ENCODE data around the gene TEC.
A peak's percentile ranks its signal among the peaks of the same experiment; 100 is the strongest.
"Not testable (repeated sequence)": the region's sequence is repeated elsewhere in the genome, so short reads cannot be mapped to it uniquely, and the experiment has no call there.

Gene TEC

GRCh38 chr4:48296365-48296764 lies 26.7 kb upstream of the TEC start:
- H3K36me3 ChIP-seq (ENCODE audit: control insufficient read depth in 2 of 2, insufficient read depth in 2 of 2, low read length in 2 of 2) = no peaks in the 10 kb centered on the region
- no peak overlapping the region for H3K4me3 ChIP-seq (ENCODE audit: low read length in 2 of 2)
- no peak overlapping the region for H3K9ac ChIP-seq (ENCODE audit: low read length in 2 of 2)
- no peaks in the 10 kb centered on the region for H3K4me1 ChIP-seq (ENCODE audit: control insufficient read depth, insufficient read depth, low read length)
- H3K27me3 ChIP-seq (ENCODE audit: control insufficient read depth in 1 of 2, insufficient read depth in 2 of 2, low read length in 2 of 2) = no peaks in the 10 kb centered on the region
- H3K27ac ChIP-seq (ENCODE audit: low read length) = no peak overlapping the region
- H3K9me3 ChIP-seq (ENCODE audit: control insufficient read depth in 2 of 2, low read length in 2 of 2) = no peaks in the 10 kb centered on the region

- H3K4me1 ChIP-seq (ENCODE audit: control insufficient read depth, insufficient read depth, low read length) = no peaks in the 10 kb centered on the region
- H3K9me3 ChIP-seq (ENCODE audit: control insufficient read depth in 2 of 2, low read length in 2 of 2) = no peaks in the 10 kb centered on the region
- no peaks in the 10 kb centered on the region for H3K36me3 ChIP-seq (ENCODE audit: control insufficient read depth in 2 of 2, insufficient read depth in 2 of 2, low read length in 2 of 2)
- H3K27me3 ChIP-seq (ENCODE audit: control insufficient read depth in 1 of 2, insufficient read depth in 2 of 2, low read length in 2 of 2) = no peaks in the 10 kb centered on the region
- no peak overlapping the region for H3K4me3 ChIP-seq (ENCODE audit: low read length in 2 of 2)
- no peak overlapping the region for H3K9ac ChIP-seq (ENCODE audit: low read length in 2 of 2)
- no peak overlapping the region for H3K27ac ChIP-seq (ENCODE audit: low read length)
Observed at GRCh38 chr4:48295116-48295515, 25.5 kb upstream of the TEC start.

GRCh38 chr4:48292218-48292790 lies 22.7 kb upstream of the TEC start:
- not testable (repeated sequence) for H3K9me3 ChIP-seq (ENCODE audit: control insufficient read depth in 2 of 2, low read length in 2 of 2); H3K4me3 ChIP-seq (ENCODE audit: low read length in 2 of 2); H3K4me1 ChIP-seq (ENCODE audit: control insufficient read depth, insufficient read depth, low read length); H3K9ac ChIP-seq (ENCODE audit: low read length in 2 of 2); H3K27ac ChIP-seq (ENCODE audit: low read length); H3K27me3 ChIP-seq (ENCODE audit: control insufficient read depth in 1 of 2, insufficient read depth in 2 of 2, low read length in 2 of 2); H3K36me3 ChIP-seq (ENCODE audit: control insufficient read depth in 2 of 2, insufficient read depth in 2 of 2, low read length in 2 of 2)

GRCh38 chr4:48290146-48290772 lies 20.6 kb upstream of the TEC start:
- Histone ChIP-seq H3K27me3 (ENCODE audit: control insufficient read depth in 1 of 2, insufficient read depth in 2 of 2, low read length in 2 of 2) (no peaks in the 10 kb centered on the region), H3K27ac (ENCODE audit: low read length) (no peak overlapping the region), H3K9ac (ENCODE audit: low read length in 2 of 2) (no peak overlapping the region), H3K9me3 (ENCODE audit: control insufficient read depth in 2 of 2, low read length in 2 of 2) (no peaks in the 10 kb centered on the region), H3K4me3 (ENCODE audit: low read length in 2 of 2) (no peak overlapping the region), H3K4me1 (ENCODE audit: control insufficient read depth, insufficient read depth, low read length) (no peaks in the 10 kb centered on the region), H3K36me3 (ENCODE audit: control insufficient read depth in 2 of 2, insufficient read depth in 2 of 2, low read length in 2 of 2) (no peaks in the 10 kb centered on the region)

- not testable (repeated sequence) for H3K9ac ChIP-seq (ENCODE audit: low read length in 2 of 2); H3K27ac ChIP-seq (ENCODE audit: low read length); H3K4me3 ChIP-seq (ENCODE audit: low read length in 2 of 2); H3K4me1 ChIP-seq (ENCODE audit: control insufficient read depth, insufficient read depth, low read length); H3K36me3 ChIP-seq (ENCODE audit: control insufficient read depth in 2 of 2, insufficient read depth in 2 of 2, low read length in 2 of 2); H3K9me3 ChIP-seq (ENCODE audit: control insufficient read depth in 2 of 2, low read length in 2 of 2); H3K27me3 ChIP-seq (ENCODE audit: control insufficient read depth in 1 of 2, insufficient read depth in 2 of 2, low read length in 2 of 2)
Observed at GRCh38 chr4:48286060-48286459, 16.4 kb upstream of the TEC start.

GRCh38 chr4:48285640-48286039 lies 16.0 kb upstream of the TEC start:
- not testable (repeated sequence) for H3K9ac ChIP-seq (ENCODE audit: low read length in 2 of 2); H3K9me3 ChIP-seq (ENCODE audit: control insufficient read depth in 2 of 2, low read length in 2 of 2)

GRCh38 chr4:48275686-48276085 lies 6.0 kb upstream of the TEC start:
- Histone ChIP-seq H3K36me3 (ENCODE audit: control insufficient read depth in 2 of 2, insufficient read depth in 2 of 2, low read length in 2 of 2) (no peaks in the 10 kb centered on the region), H3K4me3 (ENCODE audit: low read length in 2 of 2) (no peak overlapping the region), H3K27ac (ENCODE audit: low read length) (no peak overlapping the region), H3K27me3 (ENCODE audit: control insufficient read depth in 1 of 2, insufficient read depth in 2 of 2, low read length in 2 of 2) (no peaks in the 10 kb centered on the region), H3K9ac (ENCODE audit: low read length in 2 of 2) (no peak overlapping the region), H3K9me3 (ENCODE audit: control insufficient read depth in 2 of 2, low read length in 2 of 2) (peaks cover 0 to 4% of the 10 kb centered on the region in 2 donors), H3K4me1 (ENCODE audit: control insufficient read depth, insufficient read depth, low read length) (no peaks in the 10 kb centered on the region)

More at GRCh38 chr4:48285640-48286039, 16.0 kb upstream of the TEC start:
- H3K27ac ChIP-seq (ENCODE audit: low read length); H3K36me3 ChIP-seq (ENCODE audit: control insufficient read depth in 2 of 2, insufficient read depth in 2 of 2, low read length in 2 of 2); H3K4me3 ChIP-seq (ENCODE audit: low read length in 2 of 2); H3K27me3 ChIP-seq (ENCODE audit: control insufficient read depth in 1 of 2, insufficient read depth in 2 of 2, low read length in 2 of 2); H3K4me1 ChIP-seq (ENCODE audit: control insufficient read depth, insufficient read depth, low read length): not testable (repeated sequence)

GRCh38 chr4:48275247-48275646 lies 5.6 kb upstream of the TEC start:
- Histone ChIP-seq H3K9me3 (ENCODE audit: control insufficient read depth in 2 of 2, low read length in 2 of 2) (peaks cover 0 to 4% of the 10 kb centered on the region in 2 donors), H3K9ac (ENCODE audit: low read length in 2 of 2) (no peak overlapping the region), H3K4me3 (ENCODE audit: low read length in 2 of 2) (no peak overlapping the region), H3K27me3 (ENCODE audit: control insufficient read depth in 1 of 2, insufficient read depth in 2 of 2, low read length in 2 of 2) (no peaks in the 10 kb centered on the region), H3K4me1 (ENCODE audit: control insufficient read depth, insufficient read depth, low read length) (no peaks in the 10 kb centered on the region), H3K27ac (ENCODE audit: low read length) (no peak overlapping the region), H3K36me3 (ENCODE audit: control insufficient read depth in 2 of 2, insufficient read depth in 2 of 2, low read length in 2 of 2) (no peaks in the 10 kb centered on the region)

- H3K27me3 ChIP-seq (ENCODE audit: control insufficient read depth in 1 of 2, insufficient read depth in 2 of 2, low read length in 2 of 2) = no peaks in the 10 kb centered on the region
- H3K36me3 ChIP-seq (ENCODE audit: control insufficient read depth in 2 of 2, insufficient read depth in 2 of 2, low read length in 2 of 2) = no peaks in the 10 kb centered on the region
- H3K4me3 ChIP-seq (ENCODE audit: low read length in 2 of 2) = no peak overlapping the region
- H3K9me3 ChIP-seq (ENCODE audit: control insufficient read depth in 2 of 2, low read length in 2 of 2) = no peaks in the 10 kb centered on the region
- H3K4me1 ChIP-seq (ENCODE audit: control insufficient read depth, insufficient read depth, low read length) = peaks cover 3% of the 10 kb centered on the region
- no peak overlapping the region for H3K9ac ChIP-seq (ENCODE audit: low read length in 2 of 2)
- no peak overlapping the region for H3K27ac ChIP-seq (ENCODE audit: low read length)
Observed at GRCh38 chr4:48271626-48272025, 2.0 kb upstream of the TEC start.

GRCh38 chr4:48270951-48271473 lies 1.4 kb upstream of the TEC start:
- Histone ChIP-seq H3K9ac (ENCODE audit: low read length in 2 of 2) (no peak overlapping the region), H3K27me3 (ENCODE audit: control insufficient read depth in 1 of 2, insufficient read depth in 2 of 2, low read length in 2 of 2) (no peaks in the 10 kb centered on the region), H3K4me1 (ENCODE audit: control insufficient read depth, insufficient read depth, low read length) (peaks cover 3% of the 10 kb centered on the region), H3K4me3 (ENCODE audit: low read length in 2 of 2) (no peak overlapping the region), H3K36me3 (ENCODE audit: control insufficient read depth in 2 of 2, insufficient read depth in 2 of 2, low read length in 2 of 2) (no peaks in the 10 kb centered on the region), H3K9me3 (ENCODE audit: control insufficient read depth in 2 of 2, low read length in 2 of 2) (no peaks in the 10 kb centered on the region), H3K27ac (ENCODE audit: low read length) (no peak overlapping the region)

GRCh38 chr4:48270523-48270897 lies 872 bp upstream of the TEC start:
- H3K4me3 ChIP-seq (ENCODE audit: low read length in 2 of 2) = peak overlapping the region; percentile 81 to 87
- H3K9ac ChIP-seq (ENCODE audit: low read length in 2 of 2) = peak overlapping the region in 1 of 2 donors; percentile 64
- no peaks in the 10 kb centered on the region for H3K36me3 ChIP-seq (ENCODE audit: control insufficient read depth in 2 of 2, insufficient read depth in 2 of 2, low read length in 2 of 2)
- no peaks in the 10 kb centered on the region for H3K9me3 ChIP-seq (ENCODE audit: control insufficient read depth in 2 of 2, low read length in 2 of 2)
- peaks cover 3% of the 10 kb centered on the region for H3K4me1 ChIP-seq (ENCODE audit: control insufficient read depth, insufficient read depth, low read length)
- no peaks in the 10 kb centered on the region for H3K27me3 ChIP-seq (ENCODE audit: control insufficient read depth in 1 of 2, insufficient read depth in 2 of 2, low read length in 2 of 2)
- no peak overlapping the region for H3K27ac ChIP-seq (ENCODE audit: low read length)

Measured in stomach smooth muscle (tissue), 2 donors.